GM18870 (cell line): ENCODE measurements around the gene GDF15.
"Not testable (repeated sequence)": the region's sequence is repeated elsewhere in the genome, so short reads cannot be mapped to it uniquely, and the experiment has no call there.

Source experiments
- ATAC-seq: cut with Tn5 transposase; IDR thresholded peaks from one replicate; pipeline ENCODE4 v1.9.1; 2021; ENCODE audit warnings: moderate library complexity; ENCODE audit not compliant: unreplicated experiment

The GDF15 gene

GRCh38 chr19:18385675-18386542 lies at the start of gene GDF15:
Gene GDF15 (plus strand): TSS chr19:18386158. CDS start chr19:18386190, 32 bp downstream.
- no peak for ATAC-seq

DNA sequence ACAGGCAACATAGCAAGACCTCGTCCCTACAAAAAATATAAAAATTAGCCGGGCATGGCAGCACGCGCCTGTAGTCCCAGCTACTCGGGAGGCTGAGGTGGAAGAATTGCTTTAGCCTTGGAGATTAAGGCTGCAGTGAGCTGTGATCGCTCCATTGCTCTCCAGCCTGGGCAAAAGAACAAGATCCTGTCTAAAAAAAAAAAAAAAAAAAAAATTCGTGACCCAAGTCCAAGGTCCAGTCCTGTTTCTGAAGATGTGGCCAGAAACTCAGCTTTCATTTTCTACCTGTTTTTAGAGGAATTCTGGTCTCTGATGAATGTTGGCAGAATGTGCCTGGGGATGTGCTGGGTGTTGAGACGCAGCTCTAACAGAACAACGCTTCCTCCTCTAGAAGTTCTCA lies 47.4 kb upstream of the GDF15 start:
- no peak for ATAC-seq

GRCh38 chr19:18339723-18340122 lies 46.2 kb upstream of the GDF15 start:
- no peak for ATAC-seq

DNA sequence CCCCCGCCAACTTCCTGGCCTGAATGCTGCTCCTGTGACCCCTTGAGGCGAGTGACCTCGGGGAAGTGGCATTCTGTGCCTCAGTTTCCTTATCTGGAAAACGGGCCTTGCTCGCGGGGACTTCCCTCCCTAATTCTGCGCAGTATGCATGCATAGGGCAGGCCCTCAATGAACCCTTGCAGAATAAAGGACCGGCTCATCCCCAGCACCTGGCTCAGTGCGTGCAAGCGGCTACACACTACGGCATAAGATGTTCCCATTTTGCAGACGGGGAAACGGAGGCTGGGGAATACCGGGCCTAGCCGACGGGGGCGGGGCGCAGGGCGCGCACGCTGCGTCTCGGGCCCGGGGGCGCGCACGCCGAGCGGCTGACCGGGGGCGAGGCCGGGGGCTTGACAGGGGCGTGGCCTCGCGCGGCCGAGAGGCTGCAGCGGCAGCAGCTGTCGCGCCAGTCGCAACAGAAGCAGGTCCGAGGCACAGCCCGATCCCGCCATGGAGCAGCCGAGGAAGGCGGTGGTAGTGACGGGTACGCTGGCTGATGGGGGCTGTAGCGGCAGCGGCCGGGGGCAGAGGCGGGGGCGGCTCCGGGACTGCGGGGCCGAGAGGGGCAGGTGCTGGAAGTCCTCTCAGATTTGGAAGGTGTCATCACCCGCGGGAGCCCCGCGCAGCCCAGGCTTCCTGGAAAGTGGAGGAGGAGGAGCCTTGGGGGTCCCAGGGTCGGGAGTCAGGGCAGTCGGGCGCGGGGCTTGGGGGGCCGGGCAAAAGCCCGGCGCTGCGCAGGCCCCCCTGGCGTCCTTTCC lies 45.6 kb upstream of the GDF15 start, which contains the start of gene PGPEP1:
Gene PGPEP1, plus strand, starts transcription at position 409 of the 800 bp plus-strand sequence. Its CDS starts 84 bp downstream, at position 493.
- no peak for ATAC-seq

GRCh38 chr19:18340990-18341868 lies 44.7 kb upstream of the GDF15 start:
- no peak for ATAC-seq

- no peak for ATAC-seq
Measured at GRCh38 chr19:18342090-18342632, 43.8 kb upstream of the GDF15 start.

DNA sequence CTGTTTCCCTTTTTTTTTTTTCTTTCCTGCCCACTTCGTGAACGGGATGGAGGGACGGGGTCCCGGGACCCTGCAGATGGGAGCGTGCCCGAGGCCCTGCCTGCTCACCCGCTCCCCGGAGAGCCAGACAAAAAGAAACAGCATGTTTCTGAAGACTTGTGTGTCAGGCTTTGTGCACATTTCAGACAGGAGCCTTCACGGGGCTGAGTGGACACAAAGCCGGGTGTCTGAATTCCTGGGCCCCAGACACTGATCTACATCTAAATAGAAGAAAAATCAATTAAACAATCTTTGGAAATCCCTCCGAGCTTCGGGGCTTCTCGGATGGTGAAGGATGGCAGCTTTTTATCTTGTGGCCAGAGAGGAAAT lies 41.4 kb upstream of the GDF15 start:
- no peak for ATAC-seq

GRCh38 chr19:18345296-18345695 lies 40.7 kb upstream of the GDF15 start:
- no peak for ATAC-seq

GRCh38 chr19:18346091-18346490 lies 39.9 kb upstream of the GDF15 start:
- no peak for ATAC-seq

- ATAC-seq, result no peak
Measured at GRCh38 chr19:18348171-18348570, 37.8 kb upstream of the GDF15 start.

DNA sequence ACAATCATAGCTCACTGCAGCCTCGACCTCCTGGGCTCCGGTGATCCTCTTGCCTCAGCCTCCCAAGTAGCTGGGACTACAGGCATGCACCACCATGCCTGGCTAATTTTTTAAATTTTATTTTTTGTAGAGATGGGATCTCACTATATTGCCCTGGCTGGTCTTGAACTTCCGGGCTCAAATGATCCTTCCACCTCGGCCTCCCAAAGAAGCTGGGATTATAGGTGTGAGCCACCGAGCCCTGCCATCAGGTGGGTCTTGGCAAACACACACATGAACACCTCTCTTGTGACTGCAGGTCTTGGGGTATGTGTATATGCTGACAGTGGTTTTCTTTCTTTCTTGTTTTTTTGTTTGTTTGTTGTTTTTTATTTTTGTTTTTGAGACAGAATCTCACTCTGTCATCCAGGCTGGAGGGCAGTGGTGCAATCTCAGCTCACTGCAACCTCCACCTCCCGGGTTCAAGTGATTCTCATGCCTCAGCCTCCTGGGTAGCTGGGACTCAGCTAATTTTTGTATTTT lies 37.1 kb upstream of the GDF15 start:
- not testable (repeated sequence) for ATAC-seq

DNA sequence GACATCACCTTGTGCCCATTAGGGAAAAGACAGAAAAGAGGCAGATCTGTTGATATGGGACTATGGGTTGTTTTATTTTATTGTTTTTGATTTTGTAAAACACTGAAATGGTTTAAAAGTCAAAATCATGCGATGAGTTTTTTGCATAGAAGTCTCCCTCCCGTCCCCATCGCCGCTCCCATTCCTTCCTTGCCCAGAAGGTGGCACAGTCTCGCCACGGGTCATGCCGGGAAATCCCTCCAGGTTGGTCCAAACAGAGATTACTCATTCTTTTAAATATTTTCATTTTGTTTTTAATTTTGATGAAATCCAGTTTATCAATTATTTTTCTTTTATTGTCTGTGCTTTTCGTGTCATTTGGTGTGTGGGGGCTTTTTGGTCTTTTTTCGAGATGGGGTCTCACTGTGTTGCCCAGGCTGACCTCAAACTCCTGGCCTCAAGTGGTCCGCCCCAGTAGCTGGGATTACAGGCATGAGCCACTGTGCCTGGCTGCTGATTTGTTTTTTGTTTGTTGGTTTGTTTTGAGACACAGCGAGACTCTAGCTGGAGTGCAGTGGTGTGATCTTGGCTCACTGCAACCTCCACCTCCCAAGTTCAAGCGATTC lies 36.3 kb upstream of the GDF15 start:
- no peak for ATAC-seq

DNA sequence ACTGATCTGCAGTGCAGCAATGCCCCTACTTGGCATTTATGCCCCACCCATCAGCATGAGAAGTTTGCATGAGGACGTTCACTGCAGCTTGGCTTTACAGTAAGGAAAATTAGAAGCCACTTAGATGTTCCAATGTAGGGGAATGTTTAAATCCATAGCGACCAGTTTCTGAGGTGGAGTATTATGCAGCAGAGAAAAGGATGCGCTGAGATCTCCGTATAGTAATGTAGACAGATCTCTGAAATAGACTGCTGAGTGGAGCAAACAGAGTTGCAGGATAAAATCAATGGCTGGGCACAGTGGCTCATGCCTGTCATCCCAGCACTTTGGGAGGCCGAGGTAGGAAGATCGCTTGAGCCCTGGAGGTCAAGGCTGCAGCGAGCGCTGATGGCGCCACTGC lies 35.5 kb upstream of the GDF15 start:
- ATAC-seq, result no peak

- ATAC-seq, result no peak
Measured at GRCh38 chr19:18351544-18351943, 34.4 kb upstream of the GDF15 start.

DNA sequence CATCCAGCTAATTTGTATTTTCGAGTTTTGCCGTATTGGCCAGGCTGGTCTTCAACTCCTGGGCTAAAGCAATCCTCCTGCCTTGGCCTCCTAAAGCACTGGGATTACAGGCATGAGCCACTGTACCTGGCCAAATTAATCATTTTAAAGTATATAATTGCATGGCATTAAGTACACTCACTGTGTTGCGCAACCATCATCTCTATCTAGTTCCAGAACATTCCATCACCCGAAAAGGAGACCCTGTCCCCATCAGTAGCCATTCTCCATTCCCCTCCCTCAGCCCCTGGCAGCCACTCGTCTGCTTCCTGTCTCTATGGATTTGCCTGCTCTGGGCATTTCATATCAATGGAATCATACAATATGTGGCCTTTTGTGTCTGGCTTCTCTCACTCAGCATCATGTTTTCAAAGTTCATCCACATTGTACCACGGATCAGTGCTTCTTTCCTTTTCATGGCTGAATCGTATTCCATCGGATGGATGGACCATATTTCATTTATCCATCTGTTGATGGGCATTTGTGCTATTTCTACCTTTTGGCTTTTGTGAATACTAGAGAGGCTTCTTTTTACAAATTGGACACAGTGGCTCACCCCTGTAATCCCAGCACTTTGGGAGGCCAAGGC lies 32.5 kb upstream of the GDF15 start:
- ATAC-seq, result no peak

GRCh38 chr19:18354743-18355142 lies 31.2 kb upstream of the GDF15 start:
- ATAC-seq, result not testable (repeated sequence)

DNA sequence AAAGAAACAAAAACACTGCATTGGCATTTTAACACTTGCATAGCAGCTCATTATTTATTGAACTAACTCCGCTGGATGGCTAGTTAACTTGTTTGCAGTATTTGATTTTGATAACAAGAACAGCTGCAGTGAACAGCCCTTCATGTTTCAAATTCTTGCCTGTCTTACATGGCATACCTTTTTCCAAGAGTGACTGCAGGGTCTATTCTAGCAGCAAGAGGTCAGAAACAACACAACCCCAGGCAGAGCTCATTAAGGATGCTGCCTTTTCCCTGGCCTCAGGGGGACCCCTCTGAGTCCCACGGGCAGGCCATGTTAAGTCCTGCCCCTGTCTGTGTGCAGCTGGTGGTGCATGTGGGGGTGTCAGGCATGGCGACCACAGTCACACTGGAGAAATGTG lies 28.9 kb upstream of the GDF15 start:
- no peak for ATAC-seq

DNA sequence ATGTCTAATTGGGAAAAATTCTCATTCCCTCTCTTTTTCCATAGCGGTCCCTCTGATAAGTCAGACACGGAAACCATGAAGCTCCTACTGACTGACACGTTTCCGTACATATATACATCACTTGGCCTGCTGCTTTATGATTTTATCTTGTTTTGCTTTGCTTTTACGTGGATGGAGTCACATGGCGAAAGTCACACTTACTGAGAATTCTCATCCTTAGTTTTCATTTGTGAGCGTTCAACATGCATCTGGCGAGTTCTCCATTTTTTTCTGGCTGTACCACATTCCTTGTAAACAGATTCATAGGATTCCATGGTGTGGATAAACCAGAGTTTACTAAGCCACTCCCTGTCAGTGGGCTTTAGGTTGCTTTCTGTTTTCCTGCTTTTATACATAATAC lies 24.3 kb upstream of the GDF15 start:
- no peak for ATAC-seq

DNA sequence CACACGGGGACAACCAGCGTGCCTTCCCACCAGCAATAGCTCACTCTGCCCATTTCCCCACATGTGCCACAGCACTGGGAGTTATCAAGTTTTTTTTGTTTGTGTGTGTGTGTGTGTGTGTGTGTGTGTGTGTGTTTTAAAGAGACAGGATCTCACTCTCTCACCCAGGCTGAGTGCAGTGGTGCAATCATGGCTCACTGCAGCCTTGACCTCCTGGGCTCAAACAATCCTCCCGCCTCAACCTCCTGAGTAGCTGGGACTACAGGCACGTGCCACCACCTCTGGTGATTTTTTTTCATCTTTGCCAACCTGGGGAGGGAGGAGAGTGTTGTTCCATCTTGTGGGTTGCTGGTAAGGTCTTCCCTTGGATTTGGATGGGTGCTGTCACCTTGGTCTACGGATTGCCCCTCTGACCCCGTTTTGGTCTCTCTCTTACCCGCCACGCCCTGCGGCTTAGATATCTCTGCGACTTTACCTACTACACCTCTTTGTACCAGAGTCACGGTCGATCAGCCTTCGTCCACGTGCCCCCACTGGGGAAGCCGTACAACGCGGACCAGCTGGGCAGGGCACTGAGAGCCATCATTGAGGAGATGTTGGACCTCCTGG lies 22.9 kb upstream of the GDF15 start:
- no peak for ATAC-seq
